Tibial artery (tissue), 4 donors: Measurements from ENCODE around the gene TTC28.

Experiments
- DNase-seq, 2 donors: peaks; one replicate each; pipeline ENCODE4 v3.0.0-alpha.2; 2019
- H3K27ac ChIP-seq, 2 donors: fragments of 200-600 bp; sonication (generic) in 1 of 2; 1 replicate in 1 of 2; 2 replicates in 1 of 2; pipeline ENCODE4 v1.5.1; 2018 to 2019; ENCODE audit warnings: mild to moderate bottlenecking in 1 of 2
- H3K27me3 ChIP-seq, 2 donors: fragments of 200-600 bp; sonication (generic) in 1 of 2; one replicate each; pipeline versions ENCODE4 v1.5.1 to v1.6.0; 2016 to 2019
- H3K36me3 ChIP-seq, 3 donors: fragments of 200-600 bp; sonication (generic) in 2 of 3; one replicate each; pipeline ENCODE4 v1.5.1; 2016 to 2019; ENCODE audit warnings: mild to moderate bottlenecking in 2 of 3
- H3K4me1 ChIP-seq, 4 donors: fragments of 200-600 bp; sonication (generic) in 2 of 4; 1 replicate in 3 of 4; 2 replicates in 1 of 4; pipeline ENCODE4 v1.5.1; 2016 to 2019
- H3K4me3 ChIP-seq, 2 donors: fragments of 200-600 bp; sonication (generic) in 1 of 2; 1 replicate in 1 of 2; 2 replicates in 1 of 2; pipeline ENCODE4 v1.5.1; 2018 to 2019; ENCODE audit warnings: mild to moderate bottlenecking in 2 of 2
- H3K9me3 ChIP-seq, 3 donors: fragments of 200-600 bp; sonication (generic) in 1 of 3; one replicate each; pipeline ENCODE4 v1.5.1; 2016 to 2019
- intact Hi-C: fragments of 100-400 bp; cut with DNase I; formaldehyde crosslinking; loops from one replicate; pipeline ENCODE4 v1.15.0; 2023; ENCODE audit warnings: low total_unique reads
- TF ChIP-seq, protein P1 (sequence below), 2 experiments: fragments of 200-600 bp in 1 of 2; fragments of 450-650 bp in 1 of 2; IDR thresholded peaks; one replicate each; pipeline ENCODE4 v1.5.1; 2017 to 2019; ENCODE audit warnings: antibody characterized with exemption in 2 of 2, mild to moderate bottlenecking in 1 of 2, moderate library complexity in 1 of 2

Gene TTC28

DNA sequence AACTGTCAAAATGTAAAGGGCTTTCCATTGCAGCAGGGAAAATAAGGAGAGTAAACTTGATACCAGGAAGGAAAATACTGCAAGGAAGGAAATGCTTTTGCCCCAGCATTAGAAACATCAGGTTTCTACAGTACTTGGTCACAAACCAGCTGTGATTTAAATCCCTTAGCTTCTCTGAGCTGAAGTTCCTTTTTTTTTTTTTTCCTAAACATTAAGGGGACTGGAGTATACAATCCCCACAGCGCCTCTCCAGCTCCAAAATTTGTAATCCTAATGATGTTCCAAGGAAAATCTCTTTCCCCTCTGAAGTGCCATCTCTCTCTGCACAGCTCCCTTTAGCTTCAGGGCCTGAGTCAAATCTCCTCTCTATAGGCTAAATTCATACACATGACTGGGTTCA lies 540.1 kb downstream of the TTC28 start:
- Histone ChIP-seq H3K27me3 (no peaks in the 10 kb centered on the region), H3K9me3 (peaks cover 0 to 9% (median 0%) of the 10 kb centered on the region in 3 donors), H3K36me3 (no peaks in the 10 kb centered on the region), H3K4me3 (no peak overlapping the region), H3K4me1 (peaks cover 0 to 47% (median 15%) of the 10 kb centered on the region in 4 donors), H3K27ac (no peak overlapping the region)
- intact Hi-C loops = no loop called here
- DNase-seq = no peak
- TF ChIP-seq, protein P1, sequence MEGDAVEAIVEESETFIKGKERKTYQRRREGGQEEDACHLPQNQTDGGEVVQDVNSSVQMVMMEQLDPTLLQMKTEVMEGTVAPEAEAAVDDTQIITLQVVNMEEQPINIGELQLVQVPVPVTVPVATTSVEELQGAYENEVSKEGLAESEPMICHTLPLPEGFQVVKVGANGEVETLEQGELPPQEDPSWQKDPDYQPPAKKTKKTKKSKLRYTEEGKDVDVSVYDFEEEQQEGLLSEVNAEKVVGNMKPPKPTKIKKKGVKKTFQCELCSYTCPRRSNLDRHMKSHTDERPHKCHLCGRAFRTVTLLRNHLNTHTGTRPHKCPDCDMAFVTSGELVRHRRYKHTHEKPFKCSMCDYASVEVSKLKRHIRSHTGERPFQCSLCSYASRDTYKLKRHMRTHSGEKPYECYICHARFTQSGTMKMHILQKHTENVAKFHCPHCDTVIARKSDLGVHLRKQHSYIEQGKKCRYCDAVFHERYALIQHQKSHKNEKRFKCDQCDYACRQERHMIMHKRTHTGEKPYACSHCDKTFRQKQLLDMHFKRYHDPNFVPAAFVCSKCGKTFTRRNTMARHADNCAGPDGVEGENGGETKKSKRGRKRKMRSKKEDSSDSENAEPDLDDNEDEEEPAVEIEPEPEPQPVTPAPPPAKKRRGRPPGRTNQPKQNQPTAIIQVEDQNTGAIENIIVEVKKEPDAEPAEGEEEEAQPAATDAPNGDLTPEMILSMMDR (IDR thresholded peaks at IDR 0.05) = no peak

DNA sequence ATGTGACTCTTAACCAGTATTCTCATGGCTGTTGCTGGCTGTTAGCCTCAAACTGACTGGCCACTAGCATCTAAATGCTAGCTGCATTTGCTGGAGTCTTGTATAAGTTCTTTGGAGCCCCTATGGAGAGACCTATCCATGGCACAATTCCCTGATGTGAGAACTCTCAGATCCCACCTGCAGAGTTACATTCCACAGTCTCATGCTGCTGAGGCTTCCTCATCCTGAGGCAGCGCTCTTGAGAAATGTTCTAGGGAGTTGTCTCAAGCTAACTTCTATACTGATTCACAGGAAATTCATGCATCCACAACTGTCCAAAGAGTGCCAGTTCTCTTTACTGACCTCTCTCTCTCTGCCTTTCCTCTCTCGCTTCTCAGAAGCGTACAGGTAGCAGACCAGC lies 542.6 kb downstream of the TTC28 start:
- TF ChIP-seq, protein P1 (IDR thresholded peaks at IDR 0.05) = no peak
- intact Hi-C loops = no loop called here
- no peak for DNase-seq
- Histone ChIP-seq H3K4me1 (peaks cover 0 to 25% (median 5%) of the 10 kb centered on the region in 4 donors), H3K27ac (no peak overlapping the region), H3K9me3 (peaks cover 0 to 9% (median 0%) of the 10 kb centered on the region in 3 donors), H3K36me3 (no peaks in the 10 kb centered on the region), H3K4me3 (no peak overlapping the region), H3K27me3 (no peaks in the 10 kb centered on the region)

DNA sequence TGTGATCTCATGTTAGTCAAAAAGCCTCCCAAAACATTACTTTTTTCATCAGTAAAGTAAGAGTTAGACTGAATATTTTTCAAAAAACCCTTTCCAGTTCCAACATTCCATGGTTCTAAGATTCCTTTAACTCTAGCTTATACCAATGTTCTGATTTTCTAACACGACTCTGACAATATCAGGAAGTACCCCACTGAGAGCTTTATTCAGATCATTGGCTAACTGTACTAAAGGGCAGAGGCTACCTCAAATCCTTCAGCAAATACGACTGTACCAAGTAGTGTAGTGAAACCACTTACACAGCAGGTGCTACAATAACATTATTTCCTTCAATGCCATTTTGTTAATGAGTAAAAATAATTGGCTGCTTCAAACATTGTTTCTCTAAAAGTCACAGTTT lies 547.2 kb downstream of the TTC28 start:
- no peak for DNase-seq
- TF ChIP-seq, protein P1 (IDR thresholded peaks at IDR 0.05) = no peak
- Histone ChIP-seq H3K4me1 (no peaks in the 10 kb centered on the region), H3K27ac (no peak overlapping the region), H3K9me3 (peaks cover 0 to 7% (median 0%) of the 10 kb centered on the region in 3 donors), H3K27me3 (no peaks in the 10 kb centered on the region), H3K36me3 (no peaks in the 10 kb centered on the region), H3K4me3 (no peak overlapping the region)
- intact Hi-C loops = no loop called here

DNA sequence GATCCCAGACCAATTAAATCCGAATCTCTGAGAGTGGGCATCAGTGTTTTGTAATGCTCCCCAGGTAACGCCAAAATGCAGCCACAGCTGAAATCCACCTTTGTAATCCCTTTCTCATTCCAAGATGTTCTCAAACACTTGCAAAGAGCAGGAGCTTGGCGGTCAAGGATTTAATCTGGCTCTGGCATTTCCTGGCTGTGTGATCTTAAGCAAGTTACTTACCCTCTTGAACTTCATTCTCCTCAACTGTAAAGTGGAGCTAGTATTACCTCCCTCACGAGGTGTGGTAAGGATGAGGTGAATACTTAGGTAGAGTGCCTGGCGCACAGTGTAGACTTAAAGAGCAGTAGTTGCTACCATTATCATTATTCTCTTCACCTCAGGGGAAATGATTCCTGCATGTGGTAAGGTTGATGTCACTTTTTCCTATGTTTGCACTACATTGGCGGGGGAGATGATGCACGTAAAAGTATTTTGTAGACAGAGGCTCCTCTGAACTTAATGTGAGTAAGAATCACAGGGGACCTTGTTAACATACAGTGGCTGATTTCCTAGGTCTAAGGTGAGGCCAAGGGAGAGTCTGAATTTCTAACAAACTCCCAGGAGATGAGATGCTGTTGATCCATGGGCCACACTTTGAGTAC lies 550.2 kb downstream of the TTC28 start:
- TF ChIP-seq, protein P1 (IDR thresholded peaks at IDR 0.05) = no peak
- no peak for DNase-seq
- intact Hi-C loops = no loop called here
- Histone ChIP-seq H3K36me3 (no peaks in the 10 kb centered on the region), H3K9me3 (no peaks in the 10 kb centered on the region), H3K4me3 (no peak overlapping the region), H3K27ac (no peak overlapping the region), H3K4me1 (no peaks in the 10 kb centered on the region), H3K27me3 (no peaks in the 10 kb centered on the region)

DNA sequence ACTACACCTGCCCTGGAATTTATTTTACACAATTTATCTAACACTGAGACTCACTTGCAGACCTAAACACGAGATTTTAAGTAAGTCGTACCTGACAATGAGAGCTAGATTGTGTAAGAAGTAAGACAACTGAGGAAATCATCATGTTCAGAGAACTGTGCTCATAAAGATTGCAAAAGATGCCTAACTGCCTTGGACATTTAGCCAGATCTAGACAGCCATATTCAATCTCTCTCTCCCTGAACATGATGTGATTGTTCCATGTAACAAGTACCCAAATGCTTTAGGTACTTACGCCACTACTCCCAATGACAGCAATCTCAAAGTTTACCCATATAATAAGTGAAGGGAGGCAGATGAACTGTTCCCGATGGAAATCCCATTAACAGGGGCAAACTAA lies 550.8 kb downstream of the TTC28 start:
- intact Hi-C loops = no loop called here
- H3K27ac ChIP-seq = no peak overlapping the region
- H3K4me1 ChIP-seq = no peaks in the 10 kb centered on the region
- H3K9me3 ChIP-seq = no peaks in the 10 kb centered on the region
- TF ChIP-seq, protein P1 (IDR thresholded peaks at IDR 0.05) = no peak
- no peak overlapping the region for H3K4me3 ChIP-seq
- H3K27me3 ChIP-seq = no peaks in the 10 kb centered on the region
- no peak for DNase-seq
- no peaks in the 10 kb centered on the region for H3K36me3 ChIP-seq

DNA sequence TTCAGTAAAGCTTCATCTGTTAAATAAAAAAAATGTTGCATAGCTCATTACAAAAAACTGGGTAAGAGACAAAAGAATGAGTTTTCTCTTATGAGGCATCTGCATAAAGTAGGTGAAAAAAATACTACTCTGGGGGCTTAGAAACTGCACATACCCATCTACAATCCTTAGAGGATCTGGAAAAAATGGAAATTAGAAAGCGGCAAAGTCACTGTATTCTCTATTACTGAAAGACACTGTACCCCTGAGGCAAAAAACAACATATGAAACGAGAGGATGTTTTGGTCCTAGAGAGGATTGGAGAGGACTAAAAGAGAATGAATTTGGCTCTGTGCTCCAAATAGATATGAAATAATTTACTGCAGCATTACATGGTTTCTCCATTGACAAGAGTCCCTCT lies 553.8 kb downstream of the TTC28 start:
- intact Hi-C loops = no loop called here
- Histone ChIP-seq H3K27ac (no peak overlapping the region), H3K4me3 (no peak overlapping the region), H3K9me3 (no peaks in the 10 kb centered on the region), H3K36me3 (no peaks in the 10 kb centered on the region), H3K4me1 (peaks cover 0 to 7% (median 0%) of the 10 kb centered on the region in 4 donors), H3K27me3 (no peaks in the 10 kb centered on the region)
- no peak for DNase-seq
- TF ChIP-seq, protein P1 (IDR thresholded peaks at IDR 0.05) = no peak
